ENCODE data around the gene GNE.

GRCh38 chr9:36301227-36301626, 43.0 kb upstream of the GNE start:
- TF ChIP-seq POLR2AphosphoS5 (IDR thresholded peaks at IDR 0.05; ENCODE audit: low read depth) (no peak), CTCF (IDR thresholded peaks at IDR 0.05; ENCODE audit: insufficient read depth, low read length) (no peak), REST (IDR thresholded peaks at IDR 0.05; ENCODE audit: insufficient replicate concordance, low read depth) (no peak), GABPA (IDR thresholded peaks at IDR 0.05; ENCODE audit: low read depth) (no peak), SPI1 (IDR thresholded peaks at IDR 0.05; ENCODE audit: borderline replicate concordance, low read depth) (no peak)

Data from HL-60 (cell line).